ENCODE results near the gene MFGE8. TPM values are rescaled to one million over a fixed set of nuclear protein-coding genes. Genes with fewer than 3 reads are reported as not detected.
A peak's percentile ranks its signal among the peaks of the same experiment; 100 is the strongest.

MFGE8 gene
- 100 to 1,000 TPM; 239 to 437 (median 395) TPM for total RNA-seq

DNA sequence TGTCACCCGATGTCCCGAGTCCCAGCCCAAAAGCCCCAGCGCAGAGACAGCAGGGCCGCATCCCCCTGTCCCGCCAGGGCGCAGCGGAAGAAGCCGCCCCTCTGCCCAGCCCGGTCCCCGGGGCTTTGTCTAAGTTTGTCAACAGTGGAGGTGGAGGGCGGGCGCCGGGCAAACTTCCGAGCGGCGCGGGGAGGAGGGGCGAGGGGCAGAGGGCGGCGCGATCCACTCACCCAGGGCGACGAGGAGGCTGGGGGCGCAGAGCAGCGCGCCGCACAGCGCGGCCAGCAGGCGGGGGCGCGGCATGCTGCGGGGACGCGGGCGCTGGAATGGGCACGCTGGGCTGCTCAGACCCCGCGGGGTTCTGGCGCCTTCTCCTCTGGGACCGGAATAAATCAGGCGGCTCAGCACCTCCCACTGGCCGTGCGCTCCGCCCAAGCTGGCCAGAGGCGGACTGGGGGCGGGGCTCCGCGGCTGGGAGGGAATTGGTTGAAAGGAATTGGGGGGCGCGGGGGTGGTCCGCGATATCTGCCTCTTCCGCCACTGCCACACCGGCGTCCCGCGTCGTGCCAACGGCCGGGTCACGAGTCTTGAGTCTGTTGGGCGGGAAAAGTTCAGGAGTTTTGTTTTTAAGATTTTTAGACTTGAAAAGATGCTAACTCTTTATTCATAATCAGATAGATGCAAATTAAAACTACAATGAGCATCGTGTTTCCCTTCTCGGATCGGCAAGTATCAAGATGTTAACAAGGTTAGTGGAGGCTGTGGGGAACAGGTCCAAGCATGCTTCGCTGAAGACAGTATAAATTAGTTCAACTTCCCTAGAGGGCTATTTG lies at the start of gene MFGE8:
Gene MFGE8, minus strand, starts transcription at position 363 of the 833 bp plus-strand sequence. Its CDS starts 60 bp downstream, at position 303.
- Histone ChIP-seq H3K9me3 (no peaks in the 10 kb centered on the region), H3K27me3 (no peaks in the 10 kb centered on the region), H3K27ac (peak within 1 kb of the TSS; percentile 92 to 99 (median 97)), H3K36me3 (peaks cover 0 to 30% of the 10 kb centered on the region in 2 donors), H3K4me1 (peaks cover 40 to 42% of the 10 kb centered on the region in 2 donors), H3K4me3 (peak within 1 kb of the TSS; percentile 70 to 92 (median 86))
- intact Hi-C loops (cut with DNase I; ENCODE audit: low total_unique reads) (loop anchor here (5.0 to 10.0 kb wide), 4 partner anchors 174 to 1189 kb away; partner anchors contain the start of genes ABHD2, IDH2 and ZNF710), in situ Hi-C loops (cut with MboI; ENCODE audit: low sequenced_read_pairs in 4 of 4) (loop anchor here in 2 of 4 donors (10.0 to 25.0 kb wide), 2 partner anchors 182 to 249 kb away; no protein-coding TSS in a partner anchor)
- TF ChIP-seq POLR2A (IDR thresholded peaks at IDR 0.05) (peak; percentile 99), CTCF (IDR thresholded peaks at IDR 0.05 in 4 of 5, conservative IDR thresholded peaks at IDR 0.05 in 1 of 5) (peak in 2 of 5 experiments; percentile 25 to 35)
- ATAC-seq (peak; percentile 58 to 60), DNase-seq (peak; percentile 74 to 86)

- no peak for DNase-seq
- no peak for ATAC-seq
- in situ Hi-C loops (cut with MboI; ENCODE audit: low sequenced_read_pairs in 4 of 4): no loop called here
These were observed 46.3 kb upstream of the MFGE8 start for GRCh38 chr15:88959445-88959844.

DNA sequence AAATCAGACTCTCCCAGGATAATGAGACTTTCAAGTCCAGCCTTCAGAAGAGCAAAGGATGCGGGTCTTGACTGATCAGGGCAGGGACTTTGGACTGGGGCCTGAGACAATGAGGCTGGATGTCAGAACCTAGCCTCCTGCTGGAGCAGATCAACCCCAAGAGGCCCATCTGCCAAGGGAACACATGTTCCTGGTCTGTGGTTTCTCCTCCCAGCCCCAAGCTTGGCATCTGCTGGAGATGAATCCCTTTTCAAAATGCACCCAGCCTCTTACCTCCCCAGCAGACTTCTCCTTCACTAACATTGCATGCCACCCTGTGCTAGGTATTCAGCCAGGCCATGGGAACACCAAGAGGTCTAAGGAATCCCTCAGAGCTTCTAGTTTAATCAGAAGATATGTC lies 43.7 kb upstream of the MFGE8 start:
- DNase-seq (no peak), ATAC-seq (no peak)
- intact Hi-C loops (cut with DNase I; ENCODE audit: low total_unique reads) (no loop called here), in situ Hi-C loops (cut with MboI; ENCODE audit: low sequenced_read_pairs in 4 of 4) (no loop called here)
- Histone ChIP-seq H3K36me3 (no peaks in the 10 kb centered on the region), H3K4me1 (peaks cover 6% of the 10 kb centered on the region in 2 donors), H3K4me3 (no peak overlapping the region), H3K27ac (no peak overlapping the region), H3K27me3 (no peaks in the 10 kb centered on the region), H3K9me3 (no peaks in the 10 kb centered on the region)
- no peak for TF ChIP-seq POLR2A (IDR thresholded peaks at IDR 0.05)
- no peak for TF ChIP-seq CTCF (IDR thresholded peaks at IDR 0.05 in 4 of 5, conservative IDR thresholded peaks at IDR 0.05 in 1 of 5)

More at GRCh38 chr15:88959445-88959844, 46.3 kb upstream of the MFGE8 start:
- Histone ChIP-seq H3K4me1 (peaks cover 2 to 6% of the 10 kb centered on the region in 2 donors), H3K27me3 (no peaks in the 10 kb centered on the region), H3K27ac (no peak overlapping the region), H3K36me3 (no peaks in the 10 kb centered on the region), H3K9me3 (no peaks in the 10 kb centered on the region), H3K4me3 (no peak overlapping the region)
- TF ChIP-seq POLR2A (IDR thresholded peaks at IDR 0.05) (no peak), CTCF (IDR thresholded peaks at IDR 0.05 in 4 of 5, conservative IDR thresholded peaks at IDR 0.05 in 1 of 5) (no peak)
- intact Hi-C loops (cut with DNase I; ENCODE audit: low total_unique reads): no loop called here

GRCh38 chr15:88956263-88956662 lies 43.1 kb upstream of the MFGE8 start:
- intact Hi-C loops (cut with DNase I; ENCODE audit: low total_unique reads) (no loop called here), in situ Hi-C loops (cut with MboI; ENCODE audit: low sequenced_read_pairs in 4 of 4) (no loop called here)
- TF ChIP-seq CTCF (IDR thresholded peaks at IDR 0.05 in 4 of 5, conservative IDR thresholded peaks at IDR 0.05 in 1 of 5): no peak
- TF ChIP-seq POLR2A (IDR thresholded peaks at IDR 0.05): no peak
- no peaks in the 10 kb centered on the region for H3K36me3 ChIP-seq
- DNase-seq (no peak), ATAC-seq (no peak)
- no peak overlapping the region for H3K4me3 ChIP-seq
- H3K4me1 ChIP-seq: peaks cover 6% of the 10 kb centered on the region in 2 donors
- H3K27me3 ChIP-seq: no peaks in the 10 kb centered on the region
- H3K9me3 ChIP-seq: no peaks in the 10 kb centered on the region
- no peak overlapping the region for H3K27ac ChIP-seq
